K562 (cell line): ENCODE data around the gene ZNF140. TPM values are rescaled to one million over a fixed set of nuclear protein-coding genes. Genes with fewer than 3 reads are reported as not detected.
A peak's percentile ranks its signal among the peaks of the same experiment; 100 is the strongest.

Experiments used
- CBFA2T2 ChIP-seq: fragments of 450-650 bp; conservative IDR thresholded peaks from 2 replicates; pipeline ENCODE4 v1.6.1; 2017; ENCODE audit warnings: mild to moderate bottlenecking
- DNMT1 ChIP-seq: fragments of 450-650 bp; IDR thresholded peaks from 2 replicates; pipeline ENCODE4 v1.6.1; 2016; ENCODE audit warnings: antibody characterized with exemption, mild to moderate bottlenecking
- GTF2F1 ChIP-seq: IDR thresholded peaks from 2 replicates; pipeline ENCODE4 v1.6.1; 2011; ENCODE audit warnings: low read depth, low read length, improper control_type of control experiment
- PHF20 ChIP-seq: fragments of 450-650 bp; IDR thresholded peaks from 2 replicates; pipeline ENCODE4 v1.6.1; 2018; ENCODE audit not compliant: partially characterized antibody
- RFX7 ChIP-seq: fragments of 250-450 bp; sonication (Bioruptor Pico); IDR thresholded peaks from 2 replicates; pipeline ENCODE4 v1.5.1; 2021; ENCODE audit warnings: mild to moderate bottlenecking
- SAFB ChIP-seq: fragments of 200-400 bp; formaldehyde crosslinking; IDR thresholded peaks from 2 replicates; pipeline ENCODE4 v1.6.1; 2017; ENCODE audit warnings: low read depth, low read length, borderline replicate concordance
- SREBF1 ChIP-seq: fragments of 150-350 bp; IDR thresholded peaks from 2 replicates; pipeline ENCODE4 v1.6.1; 2014; ENCODE audit warnings: antibody characterized with exemption, low read depth, low read length, borderline replicate concordance
- SRF ChIP-seq, 2 experiments: fragments of 250-450, 450-650 bp in 1 of 2; sonication (Bioruptor Pico) in 1 of 2; sonication (generic) in 1 of 2; formaldehyde crosslinking; IDR thresholded peaks; 2 replicates each; pipeline versions ENCODE4 v1.5.0 to v1.5.1; 2020 to 2022; ENCODE audit warnings: mild to moderate bottlenecking in 1 of 2, missing genetic modification reagents in 1 of 2
- TARDBP ChIP-seq: fragments of 450-650 bp; IDR thresholded peaks from 2 replicates; pipeline ENCODE4 v1.6.1; 2016
- U2AF2 ChIP-seq: fragments of 200-400 bp; formaldehyde crosslinking; optimal IDR thresholded peaks from 2 replicates; pipeline ENCODE3; 2017; ENCODE audit warnings: low read depth, mild to moderate bottlenecking, low read length
- ZBTB7A ChIP-seq: IDR thresholded peaks from 2 replicates; pipeline ENCODE4 v1.6.1; 2011; ENCODE audit warnings: low read depth, mild to moderate bottlenecking, low read length, moderate library complexity, borderline replicate concordance; ENCODE audit not compliant: control insufficient read depth
- ZNF444 ChIP-seq: fragments of 250-450 bp; sonication (Bioruptor Pico); IDR thresholded peaks from 2 replicates; pipeline ENCODE4 v1.4.0; 2020; ENCODE audit warnings: mild to moderate bottlenecking, moderate library complexity
- ZNF79 ChIP-seq: fragments of 250-450 bp; sonication (Bioruptor Pico); IDR thresholded peaks from 2 replicates; pipeline ENCODE4 v1.4.0; 2020; ENCODE audit warnings: low read depth, mild to moderate bottlenecking, moderate library complexity
- polyA plus RNA-seq, 8 experiments: library from polyadenylated mRNA; depleted of rRNA in 4 of 8; stranded (reverse) in 5 of 8; unstranded in 3 of 8; fragments of >200 nt; fragmentation: Nextera tagmentation in 2 of 8; fragmentation: Illumina TruSeq in 1 of 8; extraction: Ambion mirVana in 2 of 8; extraction: Trizol in 1 of 8; gene quantifications; 2 replicates each; pipeline versions ENCODE4 v1.2.1 to v1.2.3, GENCODE V29; 2011 to 2014; ENCODE audit warnings: inconsistent platforms in 1 of 8, missing spikeins in 1 of 8
- total RNA-seq, 7 experiments: library from RNA; depleted of rRNA in 6 of 7; stranded (reverse); fragments of >200 nt in 6 of 7; fragmentation: Illumina TruSeq in 2 of 7; extraction: Trizol in 2 of 7; gene quantifications; 2 replicates each; pipeline versions ENCODE4 v1.2.1 to v1.2.3, GENCODE V29; 2011 to 2021; ENCODE audit warnings: low replicate concordance in 1 of 7
- TF ChIP-seq, protein P1 (sequence below): sonication (generic); formaldehyde crosslinking; IDR thresholded peaks from 2 replicates; pipeline ENCODE4 v1.8.0; 2022; ENCODE audit warnings: mild to moderate bottlenecking, missing genetic modification reagents, borderline replicate concordance
- TF ChIP-seq, protein P2 (sequence below): fragments of 250-450 bp; sonication (Bioruptor Pico); IDR thresholded peaks from 2 replicates; pipeline ENCODE4 v1.9.0; 2021; ENCODE audit warnings: mild to moderate bottlenecking, inconsistent platforms
- TF ChIP-seq, protein P3 (sequence below): sonication (generic); formaldehyde crosslinking; IDR thresholded peaks from 2 replicates; pipeline ENCODE4 v1.9.0; 2022; ENCODE audit warnings: mild to moderate bottlenecking, missing genetic modification reagents
- TF ChIP-seq, protein P4 (sequence below): sonication (generic); formaldehyde crosslinking; IDR thresholded peaks from 2 replicates; pipeline ENCODE4 v1.8.0; 2023; ENCODE audit warnings: missing genetic modification reagents, mild to moderate bottlenecking, borderline replicate concordance

The ZNF140 gene
- total and polyA plus RNA-seq, 9 of the 15 experiments (the other 6 are each of a cell fraction or from before 2014, with no cell fraction given) = 1.6 to 10.9 (median 5.3) TPM

DNA sequence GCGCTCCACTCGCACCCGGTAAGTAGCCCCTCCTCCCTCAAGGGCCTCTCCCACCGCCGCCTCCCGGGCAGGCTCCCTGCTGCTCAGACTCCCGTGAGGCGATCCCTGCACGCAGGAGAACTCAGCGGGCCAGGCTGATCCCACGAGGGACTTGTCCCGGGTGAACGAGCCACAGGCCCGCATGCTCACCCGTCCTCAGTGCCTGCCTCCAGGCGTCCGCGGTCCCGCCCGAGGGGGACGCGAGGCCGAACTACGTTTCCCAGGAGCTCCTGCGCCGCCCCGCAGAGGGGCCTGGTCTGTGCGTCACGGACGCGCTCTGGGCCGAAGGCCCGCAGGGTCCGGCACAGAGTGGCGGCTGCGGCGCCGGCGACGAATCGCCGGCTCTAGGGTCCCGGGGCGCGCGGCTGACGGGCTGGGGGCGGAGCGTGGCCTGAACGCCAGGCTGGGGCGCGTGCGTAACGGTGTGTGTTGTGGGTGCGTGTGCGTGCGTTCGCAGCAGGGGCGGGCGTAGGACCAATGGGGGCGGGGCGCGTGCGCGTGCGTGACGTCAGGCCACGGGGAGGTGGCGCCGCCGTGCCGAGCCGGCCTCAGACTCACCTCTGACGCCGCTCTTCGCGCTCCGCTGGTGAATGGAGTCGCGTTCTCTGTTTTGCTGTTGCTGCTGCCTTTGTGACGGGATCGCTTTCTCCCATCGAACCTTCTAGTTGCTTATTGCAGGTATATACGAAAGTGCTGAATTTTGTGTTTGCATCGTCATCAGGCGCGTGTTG, 49.5 kb downstream of the ZNF140 start, which contains the start of the genes ZNF10 and ZNF891 (continued):
- TF ChIP-seq, protein P1, sequence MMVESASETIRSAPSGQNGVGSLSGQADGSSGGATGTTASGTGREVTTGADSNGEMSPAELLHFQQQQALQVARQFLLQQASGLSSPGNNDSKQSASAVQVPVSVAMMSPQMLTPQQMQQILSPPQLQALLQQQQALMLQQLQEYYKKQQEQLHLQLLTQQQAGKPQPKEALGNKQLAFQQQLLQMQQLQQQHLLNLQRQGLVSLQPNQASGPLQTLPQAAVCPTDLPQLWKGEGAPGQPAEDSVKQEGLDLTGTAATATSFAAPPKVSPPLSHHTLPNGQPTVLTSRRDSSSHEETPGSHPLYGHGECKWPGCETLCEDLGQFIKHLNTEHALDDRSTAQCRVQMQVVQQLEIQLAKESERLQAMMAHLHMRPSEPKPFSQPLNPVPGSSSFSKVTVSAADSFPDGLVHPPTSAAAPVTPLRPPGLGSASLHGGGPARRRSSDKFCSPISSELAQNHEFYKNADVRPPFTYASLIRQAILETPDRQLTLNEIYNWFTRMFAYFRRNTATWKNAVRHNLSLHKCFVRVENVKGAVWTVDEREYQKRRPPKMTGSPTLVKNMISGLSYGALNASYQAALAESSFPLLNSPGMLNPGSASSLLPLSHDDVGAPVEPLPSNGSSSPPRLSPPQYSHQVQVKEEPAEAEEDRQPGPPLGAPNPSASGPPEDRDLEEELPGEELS = 0 out of 2 replicates have a peak, but pooled peaks have one; percentile 46
- TF ChIP-seq CBFA2T2 = no peak
- TF ChIP-seq ZBTB7A = peak; percentile 91
- no peak for TF ChIP-seq ZNF444
- TF ChIP-seq DNMT1 = no peak
- peak; percentile 32 for TF ChIP-seq PHF20
- TF ChIP-seq ZNF79 (CRISPR knock-in tag) = no peak
- TF ChIP-seq GTF2F1 = peak; percentile 14; the same call in 1 of the 2 replicates
- peak; percentile 78; the same call in 1 of the 2 replicates for TF ChIP-seq TARDBP
- TF ChIP-seq SAFB = peak; percentile 92
- TF ChIP-seq, protein P2, sequence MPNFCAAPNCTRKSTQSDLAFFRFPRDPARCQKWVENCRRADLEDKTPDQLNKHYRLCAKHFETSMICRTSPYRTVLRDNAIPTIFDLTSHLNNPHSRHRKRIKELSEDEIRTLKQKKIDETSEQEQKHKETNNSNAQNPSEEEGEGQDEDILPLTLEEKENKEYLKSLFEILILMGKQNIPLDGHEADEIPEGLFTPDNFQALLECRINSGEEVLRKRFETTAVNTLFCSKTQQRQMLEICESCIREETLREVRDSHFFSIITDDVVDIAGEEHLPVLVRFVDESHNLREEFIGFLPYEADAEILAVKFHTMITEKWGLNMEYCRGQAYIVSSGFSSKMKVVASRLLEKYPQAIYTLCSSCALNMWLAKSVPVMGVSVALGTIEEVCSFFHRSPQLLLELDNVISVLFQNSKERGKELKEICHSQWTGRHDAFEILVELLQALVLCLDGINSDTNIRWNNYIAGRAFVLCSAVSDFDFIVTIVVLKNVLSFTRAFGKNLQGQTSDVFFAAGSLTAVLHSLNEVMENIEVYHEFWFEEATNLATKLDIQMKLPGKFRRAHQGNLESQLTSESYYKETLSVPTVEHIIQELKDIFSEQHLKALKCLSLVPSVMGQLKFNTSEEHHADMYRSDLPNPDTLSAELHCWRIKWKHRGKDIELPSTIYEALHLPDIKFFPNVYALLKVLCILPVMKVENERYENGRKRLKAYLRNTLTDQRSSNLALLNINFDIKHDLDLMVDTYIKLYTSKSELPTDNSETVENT = no peak
- no peak for TF ChIP-seq U2AF2
- TF ChIP-seq SRF (CRISPR knock-in tag; IDR thresholded peaks at IDR 0.05) = peak in 1 of 2 experiments; percentile 35; a peak in 1 of 4 replicates
- TF ChIP-seq, protein P3, sequence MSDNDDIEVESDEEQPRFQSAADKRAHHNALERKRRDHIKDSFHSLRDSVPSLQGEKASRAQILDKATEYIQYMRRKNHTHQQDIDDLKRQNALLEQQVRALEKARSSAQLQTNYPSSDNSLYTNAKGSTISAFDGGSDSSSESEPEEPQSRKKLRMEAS = peak; percentile 92
- no peak for TF ChIP-seq SREBF1
- TF ChIP-seq RFX7 (CRISPR knock-in tag) = no peak
- TF ChIP-seq, protein P4, sequence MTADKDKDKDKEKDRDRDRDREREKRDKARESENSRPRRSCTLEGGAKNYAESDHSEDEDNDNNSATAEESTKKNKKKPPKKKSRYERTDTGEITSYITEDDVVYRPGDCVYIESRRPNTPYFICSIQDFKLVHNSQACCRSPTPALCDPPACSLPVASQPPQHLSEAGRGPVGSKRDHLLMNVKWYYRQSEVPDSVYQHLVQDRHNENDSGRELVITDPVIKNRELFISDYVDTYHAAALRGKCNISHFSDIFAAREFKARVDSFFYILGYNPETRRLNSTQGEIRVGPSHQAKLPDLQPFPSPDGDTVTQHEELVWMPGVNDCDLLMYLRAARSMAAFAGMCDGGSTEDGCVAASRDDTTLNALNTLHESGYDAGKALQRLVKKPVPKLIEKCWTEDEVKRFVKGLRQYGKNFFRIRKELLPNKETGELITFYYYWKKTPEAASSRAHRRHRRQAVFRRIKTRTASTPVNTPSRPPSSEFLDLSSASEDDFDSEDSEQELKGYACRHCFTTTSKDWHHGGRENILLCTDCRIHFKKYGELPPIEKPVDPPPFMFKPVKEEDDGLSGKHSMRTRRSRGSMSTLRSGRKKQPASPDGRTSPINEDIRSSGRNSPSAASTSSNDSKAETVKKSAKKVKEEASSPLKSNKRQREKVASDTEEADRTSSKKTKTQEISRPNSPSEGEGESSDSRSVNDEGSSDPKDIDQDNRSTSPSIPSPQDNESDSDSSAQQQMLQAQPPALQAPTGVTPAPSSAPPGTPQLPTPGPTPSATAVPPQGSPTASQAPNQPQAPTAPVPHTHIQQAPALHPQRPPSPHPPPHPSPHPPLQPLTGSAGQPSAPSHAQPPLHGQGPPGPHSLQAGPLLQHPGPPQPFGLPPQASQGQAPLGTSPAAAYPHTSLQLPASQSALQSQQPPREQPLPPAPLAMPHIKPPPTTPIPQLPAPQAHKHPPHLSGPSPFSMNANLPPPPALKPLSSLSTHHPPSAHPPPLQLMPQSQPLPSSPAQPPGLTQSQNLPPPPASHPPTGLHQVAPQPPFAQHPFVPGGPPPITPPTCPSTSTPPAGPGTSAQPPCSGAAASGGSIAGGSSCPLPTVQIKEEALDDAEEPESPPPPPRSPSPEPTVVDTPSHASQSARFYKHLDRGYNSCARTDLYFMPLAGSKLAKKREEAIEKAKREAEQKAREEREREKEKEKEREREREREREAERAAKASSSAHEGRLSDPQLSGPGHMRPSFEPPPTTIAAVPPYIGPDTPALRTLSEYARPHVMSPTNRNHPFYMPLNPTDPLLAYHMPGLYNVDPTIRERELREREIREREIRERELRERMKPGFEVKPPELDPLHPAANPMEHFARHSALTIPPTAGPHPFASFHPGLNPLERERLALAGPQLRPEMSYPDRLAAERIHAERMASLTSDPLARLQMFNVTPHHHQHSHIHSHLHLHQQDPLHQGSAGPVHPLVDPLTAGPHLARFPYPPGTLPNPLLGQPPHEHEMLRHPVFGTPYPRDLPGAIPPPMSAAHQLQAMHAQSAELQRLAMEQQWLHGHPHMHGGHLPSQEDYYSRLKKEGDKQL = no peak
